GM12875 (cell line): Measurements from ENCODE around the gene MTA1.

Experiments used
- H3K4me3 ChIP-seq: one replicate; pipeline ENCODE4 v1.5.1; 2011; ENCODE audit warnings: low read depth, low read length, control low read depth
- TF ChIP-seq, protein P1 (sequence below): IDR thresholded peaks from 2 replicates; pipeline ENCODE4 v1.5.1; 2011; ENCODE audit warnings: low read depth, mild to moderate bottlenecking, control low read depth, inconsistent platforms, low read length, moderate library complexity, borderline replicate concordance; ENCODE audit not compliant: insufficient read depth

The MTA1 gene

DNA sequence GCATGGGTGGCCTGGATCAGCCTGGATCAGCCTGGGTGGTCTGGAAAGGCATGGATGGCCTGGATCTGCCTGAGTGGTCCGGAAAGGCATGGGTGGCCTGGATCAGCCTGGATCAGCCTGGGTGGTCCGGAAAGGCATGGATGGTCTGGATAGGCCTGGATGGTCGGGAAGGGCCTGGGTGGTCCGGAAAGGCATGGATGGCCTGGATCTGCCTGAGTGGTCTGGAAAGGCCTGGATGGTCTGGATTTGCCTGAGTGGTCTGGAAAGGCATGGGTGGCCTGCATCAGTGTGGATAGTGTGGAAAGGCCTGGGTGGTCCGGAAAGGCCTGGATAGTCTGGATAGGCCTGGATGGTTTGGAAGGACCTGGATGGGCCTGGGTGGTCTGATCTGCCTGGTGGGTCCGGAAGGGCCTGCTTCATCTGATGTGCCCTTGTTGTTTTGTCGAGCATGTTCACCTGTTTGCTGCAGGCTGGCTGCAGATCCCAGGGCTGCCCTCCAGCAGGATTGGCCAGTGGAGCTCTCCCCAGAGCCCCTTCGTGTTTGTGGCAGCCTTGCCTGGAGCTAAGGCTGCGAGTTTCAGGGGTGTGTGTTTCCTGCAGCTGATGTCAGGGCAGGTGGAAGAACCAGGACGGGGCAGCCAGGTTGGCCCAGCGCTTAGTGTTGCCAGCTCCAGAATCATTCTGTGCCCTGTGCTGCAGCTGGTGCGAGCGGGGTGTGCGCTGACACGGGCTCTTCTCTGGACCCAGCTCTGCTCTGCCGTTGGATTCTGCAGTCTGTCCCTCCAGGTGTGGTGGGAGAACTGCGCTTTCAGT lies 40.5 kb upstream of the MTA1 start:
- TF ChIP-seq, protein P1, sequence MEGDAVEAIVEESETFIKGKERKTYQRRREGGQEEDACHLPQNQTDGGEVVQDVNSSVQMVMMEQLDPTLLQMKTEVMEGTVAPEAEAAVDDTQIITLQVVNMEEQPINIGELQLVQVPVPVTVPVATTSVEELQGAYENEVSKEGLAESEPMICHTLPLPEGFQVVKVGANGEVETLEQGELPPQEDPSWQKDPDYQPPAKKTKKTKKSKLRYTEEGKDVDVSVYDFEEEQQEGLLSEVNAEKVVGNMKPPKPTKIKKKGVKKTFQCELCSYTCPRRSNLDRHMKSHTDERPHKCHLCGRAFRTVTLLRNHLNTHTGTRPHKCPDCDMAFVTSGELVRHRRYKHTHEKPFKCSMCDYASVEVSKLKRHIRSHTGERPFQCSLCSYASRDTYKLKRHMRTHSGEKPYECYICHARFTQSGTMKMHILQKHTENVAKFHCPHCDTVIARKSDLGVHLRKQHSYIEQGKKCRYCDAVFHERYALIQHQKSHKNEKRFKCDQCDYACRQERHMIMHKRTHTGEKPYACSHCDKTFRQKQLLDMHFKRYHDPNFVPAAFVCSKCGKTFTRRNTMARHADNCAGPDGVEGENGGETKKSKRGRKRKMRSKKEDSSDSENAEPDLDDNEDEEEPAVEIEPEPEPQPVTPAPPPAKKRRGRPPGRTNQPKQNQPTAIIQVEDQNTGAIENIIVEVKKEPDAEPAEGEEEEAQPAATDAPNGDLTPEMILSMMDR = no peak
- H3K4me3 ChIP-seq = no peak overlapping the region

DNA sequence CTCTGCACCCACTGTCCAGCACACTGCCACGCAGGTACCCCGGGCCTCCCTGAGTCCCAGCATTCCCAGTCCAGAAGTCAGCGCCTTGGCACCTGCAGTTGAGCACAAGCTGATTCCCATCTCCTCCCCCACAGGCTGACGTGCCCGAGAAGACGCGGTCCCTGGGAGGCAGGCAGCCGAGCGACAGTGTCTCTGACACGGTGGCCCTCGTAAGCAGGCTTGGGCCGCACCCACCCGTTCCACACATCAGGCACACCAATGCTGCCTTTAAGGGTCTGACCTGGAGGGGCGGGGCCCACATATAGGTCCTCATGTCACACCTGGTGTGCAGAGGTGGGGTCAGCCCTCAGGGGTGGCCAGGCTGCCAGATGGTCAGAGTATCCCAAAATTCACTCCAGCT lies 39.7 kb upstream of the MTA1 start:
- H3K4me3 ChIP-seq = no peak overlapping the region
- TF ChIP-seq, protein P1 = no peak

DNA sequence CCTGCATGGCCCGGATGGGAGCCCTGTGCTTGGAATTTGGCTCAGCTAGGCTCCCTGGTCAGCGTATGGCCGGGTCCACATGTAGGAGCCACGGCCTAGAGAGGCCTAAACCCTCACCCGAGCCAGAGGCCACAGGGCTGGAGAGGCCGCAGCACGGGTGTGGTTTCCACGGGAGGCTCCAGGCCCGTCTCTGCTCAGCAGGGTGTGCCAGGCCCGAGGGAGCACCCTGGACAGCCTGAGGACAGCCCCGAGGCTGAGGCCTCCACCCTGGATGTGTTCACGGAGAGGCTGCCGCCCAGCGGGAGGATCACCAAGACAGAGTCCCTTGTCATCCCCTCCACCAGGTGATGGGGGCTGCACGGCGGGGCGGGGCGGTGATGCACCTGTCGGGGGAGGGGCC lies 38.9 kb upstream of the MTA1 start:
- H3K4me3 ChIP-seq = no peak overlapping the region
- TF ChIP-seq, protein P1 = no peak

DNA sequence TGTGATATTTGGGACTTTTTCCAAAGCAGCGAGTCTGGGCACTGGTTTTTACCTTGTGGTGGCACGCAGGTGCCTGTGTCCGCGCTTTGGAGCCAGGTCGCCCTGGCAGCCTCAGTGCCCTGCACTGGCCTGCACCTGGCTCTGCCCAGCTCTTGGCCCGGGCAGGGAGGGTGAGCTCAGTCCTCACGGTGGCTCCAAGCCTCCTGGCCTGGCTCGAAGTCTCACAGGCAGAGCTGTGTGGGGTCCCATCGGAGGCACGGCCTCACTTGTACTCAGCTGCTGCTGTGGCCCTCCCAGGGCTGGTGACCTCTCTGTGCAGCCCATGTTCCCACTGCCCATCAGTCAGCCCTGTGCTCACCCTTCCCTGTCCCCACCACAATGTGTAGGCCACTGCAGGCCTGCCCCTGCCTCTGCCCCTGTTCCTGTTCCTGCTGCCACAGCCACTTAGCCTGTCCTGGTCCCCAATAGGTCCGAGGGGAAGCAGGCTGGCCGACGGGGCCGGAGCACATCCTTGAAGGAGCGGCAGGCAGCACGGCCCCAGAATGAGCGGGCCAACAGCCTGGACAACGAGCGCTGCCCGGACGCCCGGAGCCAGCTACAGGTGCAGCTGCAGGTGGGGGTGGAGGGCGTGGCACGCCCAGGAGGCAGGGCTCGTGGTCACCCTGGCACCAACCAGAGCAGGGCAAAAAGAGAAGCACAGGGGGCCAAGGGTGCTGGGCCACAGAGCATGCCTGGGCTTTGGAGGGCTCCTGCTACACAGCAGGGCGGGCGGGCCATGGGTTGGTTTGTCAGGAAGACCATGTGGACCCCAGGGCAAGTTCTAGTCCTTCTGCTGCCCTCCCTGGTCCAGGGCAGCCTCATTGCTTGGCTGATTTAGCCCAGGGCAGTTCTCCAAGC lies 37.9 kb upstream of the MTA1 start:
- TF ChIP-seq, protein P1 = no peak
- no peak overlapping the region for H3K4me3 ChIP-seq

DNA sequence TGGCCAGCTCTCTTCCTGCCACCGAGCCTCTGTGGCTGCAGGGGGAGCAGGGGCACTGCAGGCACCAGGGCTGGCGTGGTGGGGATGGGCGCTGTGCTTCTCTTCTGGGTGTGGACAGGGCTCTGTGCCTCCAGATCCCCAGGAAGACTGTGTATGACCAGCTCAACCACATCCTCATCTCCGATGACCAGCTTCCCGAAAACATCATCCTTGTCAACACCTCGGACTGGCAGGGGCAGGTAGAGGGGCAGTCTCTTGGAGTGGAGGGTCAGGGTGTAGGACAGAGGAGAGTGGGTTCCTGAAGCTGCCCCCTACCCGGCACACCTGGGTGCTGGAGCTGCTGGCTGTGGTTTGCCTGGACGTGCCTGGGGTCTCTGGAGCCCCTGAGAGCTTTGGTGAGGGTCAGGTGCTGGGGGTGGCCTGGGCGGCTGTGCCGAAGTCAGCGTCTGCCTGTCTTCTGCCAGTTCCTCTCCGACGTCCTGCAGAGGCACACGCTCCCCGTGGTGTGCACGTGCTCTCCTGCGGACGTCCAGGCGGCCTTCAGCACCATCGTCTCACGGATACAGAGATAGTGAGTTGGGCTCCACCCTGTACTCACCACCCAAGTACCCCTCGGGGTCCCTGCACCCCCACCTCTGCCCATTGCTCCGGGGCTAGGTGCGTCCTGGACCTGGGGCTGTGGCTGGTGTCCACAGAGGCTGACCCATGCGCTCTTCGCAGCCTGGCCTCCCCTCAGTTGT lies 37.1 kb upstream of the MTA1 start:
- TF ChIP-seq, protein P1 = no peak
- H3K4me3 ChIP-seq = no peak overlapping the region

DNA sequence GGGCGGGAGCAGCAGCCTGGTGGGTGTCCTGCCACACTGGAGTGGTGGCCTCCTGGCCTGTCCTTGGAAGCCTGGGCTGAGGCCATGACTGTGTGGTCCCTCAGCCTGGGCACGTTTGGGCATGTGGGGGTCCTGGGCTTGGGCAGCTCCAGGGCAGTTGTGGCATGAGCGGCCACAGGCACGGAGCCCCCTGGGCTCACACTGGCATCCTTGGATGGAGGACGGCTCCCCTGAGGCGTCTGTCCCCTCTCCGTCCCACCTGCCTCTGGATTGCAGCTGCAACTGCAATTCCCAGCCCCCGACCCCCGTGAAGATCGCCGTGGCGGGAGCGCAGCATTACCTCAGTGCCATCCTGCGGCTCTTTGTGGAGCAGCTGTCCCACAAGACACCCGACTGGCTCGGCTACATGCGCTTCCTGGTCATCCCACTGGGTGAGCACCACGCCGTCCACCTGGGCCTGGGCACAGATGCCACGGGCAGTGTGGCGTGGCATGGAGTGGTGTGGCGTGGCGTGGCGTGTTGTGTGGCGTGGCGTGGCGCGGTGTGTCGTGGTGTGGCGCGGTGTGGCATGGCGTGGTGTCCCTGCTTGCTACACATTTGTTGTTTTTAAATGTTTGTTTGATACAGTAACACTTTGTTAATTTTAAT lies 36.4 kb upstream of the MTA1 start:
- H3K4me3 ChIP-seq = no peak overlapping the region
- TF ChIP-seq, protein P1 = no peak
